D721Med (cell line): ENCODE measurements around the gene HS3ST2.

ENCODE experiments used
- DNase-seq: peaks from one replicate; pipeline ENCODE4 v3.0.0; 2011; ENCODE audit warnings: low spot score; ENCODE audit not compliant: insufficient read length
- FAIRE-seq: peaks from 2 replicates; lab custom pipeline; 2011; peaks lifted over from hg19 to GRCh38; lab: Jason Lieb, UNC
- TF ChIP-seq, protein P1 (sequence below): IDR thresholded peaks from 2 replicates; pipeline ENCODE4 v1.5.1; 2012; ENCODE audit warnings: mild to moderate bottlenecking, control low read depth; ENCODE audit not compliant: insufficient read depth; ENCODE audit errors: missing control alignments

HS3ST2 gene

DNA sequence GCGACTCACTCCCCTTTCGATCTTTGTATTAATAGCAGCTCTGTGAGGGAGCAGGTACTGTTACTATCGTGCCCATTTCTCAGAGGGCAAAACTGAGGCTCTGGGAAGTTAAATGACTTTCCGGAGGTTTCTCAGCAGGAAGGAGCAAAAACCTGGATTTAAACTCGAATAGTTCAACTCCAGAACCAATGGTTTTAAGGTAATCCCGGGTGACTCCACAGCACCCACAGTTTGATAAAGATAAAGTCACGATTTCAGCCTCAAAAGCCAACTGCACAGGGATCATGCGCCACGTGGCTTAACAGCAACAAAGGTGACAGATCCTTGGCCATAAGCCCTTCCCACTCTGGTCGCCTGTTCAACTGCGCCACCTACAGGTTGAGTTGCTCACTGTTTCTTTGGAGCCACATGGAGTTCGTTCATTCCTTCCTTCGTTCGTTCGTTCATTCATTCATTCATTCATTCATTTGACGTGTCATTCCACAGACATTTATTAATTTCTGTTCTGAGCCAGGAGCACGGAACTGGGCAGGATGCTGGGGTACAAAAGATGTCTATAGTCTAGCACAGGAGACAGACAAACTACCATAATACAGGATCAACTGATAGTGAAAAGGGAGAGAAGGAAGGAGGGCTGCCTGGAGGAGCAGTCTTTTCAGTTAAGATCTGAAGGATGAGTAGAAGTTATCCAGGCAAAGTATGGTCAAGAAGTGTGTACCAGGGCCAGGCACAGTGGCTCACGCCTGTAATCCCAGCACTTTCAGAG is 134.8 kb downstream of the HS3ST2 start:
- no peak for FAIRE-seq
- TF ChIP-seq, protein P1, sequence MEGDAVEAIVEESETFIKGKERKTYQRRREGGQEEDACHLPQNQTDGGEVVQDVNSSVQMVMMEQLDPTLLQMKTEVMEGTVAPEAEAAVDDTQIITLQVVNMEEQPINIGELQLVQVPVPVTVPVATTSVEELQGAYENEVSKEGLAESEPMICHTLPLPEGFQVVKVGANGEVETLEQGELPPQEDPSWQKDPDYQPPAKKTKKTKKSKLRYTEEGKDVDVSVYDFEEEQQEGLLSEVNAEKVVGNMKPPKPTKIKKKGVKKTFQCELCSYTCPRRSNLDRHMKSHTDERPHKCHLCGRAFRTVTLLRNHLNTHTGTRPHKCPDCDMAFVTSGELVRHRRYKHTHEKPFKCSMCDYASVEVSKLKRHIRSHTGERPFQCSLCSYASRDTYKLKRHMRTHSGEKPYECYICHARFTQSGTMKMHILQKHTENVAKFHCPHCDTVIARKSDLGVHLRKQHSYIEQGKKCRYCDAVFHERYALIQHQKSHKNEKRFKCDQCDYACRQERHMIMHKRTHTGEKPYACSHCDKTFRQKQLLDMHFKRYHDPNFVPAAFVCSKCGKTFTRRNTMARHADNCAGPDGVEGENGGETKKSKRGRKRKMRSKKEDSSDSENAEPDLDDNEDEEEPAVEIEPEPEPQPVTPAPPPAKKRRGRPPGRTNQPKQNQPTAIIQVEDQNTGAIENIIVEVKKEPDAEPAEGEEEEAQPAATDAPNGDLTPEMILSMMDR = peak; percentile 78
- DNase-seq = peak; percentile 42

DNA sequence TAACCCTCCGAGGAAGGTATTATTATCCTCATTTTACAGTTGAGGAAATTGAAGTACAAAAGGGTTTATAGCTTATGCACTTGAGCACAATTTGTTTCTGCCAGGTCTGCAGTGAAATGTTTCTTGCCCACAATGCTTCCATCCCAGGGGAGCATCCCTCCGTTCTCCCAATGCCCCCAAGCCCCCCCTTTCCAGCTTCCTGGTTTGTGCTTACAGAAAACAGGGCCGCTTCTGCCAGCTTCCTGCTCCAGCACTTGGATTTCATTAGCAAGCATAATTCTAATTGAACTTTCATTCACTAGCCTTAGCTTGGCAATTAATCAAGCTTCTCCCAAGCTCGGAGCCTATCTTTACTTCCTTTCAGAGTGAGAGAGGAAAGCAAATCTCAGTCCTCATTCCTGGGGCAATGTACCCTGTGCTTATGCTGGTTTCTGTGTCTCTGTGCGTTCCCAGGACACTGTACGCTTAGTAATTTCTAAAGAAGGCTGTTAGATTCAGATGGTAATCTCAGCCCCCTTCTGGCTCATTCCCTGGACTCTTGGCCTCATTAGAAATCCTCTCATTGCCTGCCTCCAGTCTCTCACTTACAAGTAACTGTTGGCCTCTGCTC is 141.6 kb downstream of the HS3ST2 start:
- DNase-seq (no peak), FAIRE-seq (no peak)
- TF ChIP-seq, protein P1 = no peak

DNA sequence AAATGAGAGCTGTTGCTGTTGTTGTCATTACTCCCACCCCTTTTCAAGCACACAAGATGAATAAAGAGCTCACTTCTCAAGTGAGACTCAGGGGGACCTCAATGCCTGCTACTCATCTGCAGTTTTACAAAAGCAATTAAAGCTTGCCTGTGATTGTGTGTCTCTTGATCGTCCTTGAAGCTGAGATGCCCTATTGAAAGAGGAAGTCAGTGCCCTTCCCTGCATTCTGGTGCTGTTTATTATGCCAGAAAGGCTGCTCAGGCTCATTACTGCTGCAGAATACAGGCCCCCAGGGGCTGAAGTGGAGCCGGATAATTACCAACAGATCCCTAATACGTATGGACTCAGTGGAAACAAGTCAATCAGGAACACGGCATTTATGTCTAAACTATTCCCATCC is 147.2 kb downstream of the HS3ST2 start:
- FAIRE-seq = no peak
- no peak for DNase-seq
- TF ChIP-seq, protein P1 = no peak

DNA sequence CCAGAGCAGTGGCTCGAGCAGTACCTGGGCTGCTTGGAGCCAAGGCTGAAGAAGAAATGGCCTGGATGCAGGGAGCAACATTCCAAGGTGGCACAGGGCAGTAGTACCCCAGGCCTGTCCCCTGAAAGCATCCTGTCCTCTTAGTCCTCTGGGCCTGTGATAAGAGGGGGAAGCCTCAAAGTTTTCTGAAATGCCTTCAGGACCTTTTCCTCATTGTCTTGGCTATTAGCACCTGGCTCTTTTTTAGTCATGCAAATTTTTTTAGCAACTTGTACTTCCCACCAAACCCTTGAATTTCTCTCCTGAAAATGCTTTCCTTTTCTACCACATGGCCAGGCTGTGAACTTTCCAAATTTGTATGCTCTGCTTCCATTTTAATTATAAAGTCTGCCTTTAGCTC is 148.9 kb downstream of the HS3ST2 start:
- TF ChIP-seq, protein P1 = no peak
- no peak for FAIRE-seq
- DNase-seq = no peak
